ENCODE data around the gene RYR3.

- no peak for TF ChIP-seq EZH2 (IDR thresholded peaks at IDR 0.05; ENCODE audit: borderline replicate concordance, insufficient read depth, low read depth, low read length, poor library complexity, severe bottlenecking)
- TF ChIP-seq CTCF (IDR thresholded peaks at IDR 0.05) = no peak
Observed at GRCh38 chr15:33468740-33469139, 158.0 kb downstream of the RYR3 start.
